Dermis blood vessel endothelial cell (primary cell): Measurements from ENCODE around the gene TAF1. TPM values are rescaled to one million over a fixed set of nuclear protein-coding genes. Genes with fewer than 3 reads are reported as not detected.
"Not testable (repeated sequence)": the region's sequence is repeated elsewhere in the genome, so short reads cannot be mapped to it uniquely, and the experiment has no call there.

ENCODE experiments used
- DNase-seq: peaks from one replicate; pipeline ENCODE4 v3.0.0; 2010
- total RNA-seq: library from RNA; depleted of rRNA; stranded (reverse); fragments of >200 nt; gene quantifications from 2 replicates; pipeline ENCODE4 v1.2.3, GENCODE V29; 2014

The TAF1 gene
- total RNA-seq, 1 donor from 2014 or later: 57.9 TPM

- not testable (repeated sequence) for DNase-seq
Measured at GRCh38 chrX:71513731-71514130, 147.6 kb downstream of the TAF1 start.

DNA sequence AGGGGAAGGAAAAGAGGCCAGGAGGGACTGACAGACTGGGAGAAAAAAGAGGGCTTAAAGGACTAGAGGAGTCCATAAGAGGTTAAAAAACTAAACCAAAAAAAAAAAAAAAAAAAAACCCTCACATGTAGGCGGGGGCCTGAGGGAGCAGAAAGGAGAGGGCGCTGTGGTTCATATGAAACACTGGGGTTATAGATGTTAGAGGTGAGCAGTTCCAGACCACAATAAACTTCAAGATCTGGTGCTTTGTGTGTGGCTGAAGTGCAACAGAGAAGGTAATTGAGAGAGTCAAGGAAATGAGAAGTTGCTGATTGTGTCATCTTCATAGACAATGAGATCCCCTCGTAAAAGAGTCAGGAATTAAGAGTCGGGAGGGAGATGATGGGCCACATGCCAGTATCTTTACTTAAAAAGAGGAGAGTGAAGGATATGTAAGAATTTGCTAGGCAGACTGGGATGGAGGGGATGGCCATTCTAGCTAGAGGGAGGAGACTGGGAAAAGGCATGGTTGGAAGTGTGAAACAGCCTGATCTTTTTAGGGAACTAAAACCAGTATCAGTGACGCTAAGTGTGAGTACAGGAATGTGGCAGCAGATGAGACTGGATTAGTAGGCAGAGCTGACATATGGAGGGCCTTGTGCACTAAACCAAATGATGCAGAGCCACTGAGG is 148.3 kb downstream of the TAF1 start:
- DNase-seq: no peak

- DNase-seq: no peak
Measured at GRCh38 chrX:71515038-71515396, 148.9 kb downstream of the TAF1 start.

Other genes starting within 250 kb of the TAF1 start
- gene MED12, start 247.8 kb upstream of the TAF1 start, total RNA-seq: 39.3 and 85.7 TPM in 2 replicates
- gene NLGN3, start 221.5 kb upstream of the TAF1 start, total RNA-seq: under 0.01 and 0.09 TPM in 2 replicates
- gene GJB1, start 143.1 kb upstream of the TAF1 start, total RNA-seq: not detected in 2 replicates
- gene ZMYM3, start 112.2 kb upstream of the TAF1 start, total RNA-seq: 13.8 and 25.9 TPM in 2 replicates
- gene NONO, start 82.7 kb upstream of the TAF1 start, total RNA-seq: 445 and 525 TPM in 2 replicates
- 1.3 and 2.0 TPM in 2 replicates for gene ITGB1BP2, start 64.6 kb upstream of the TAF1 start, total RNA-seq
- gene OGT, start 166.7 kb downstream of the TAF1 start, total RNA-seq: 92.8 and 149 TPM in 2 replicates
- gene GCNA, start 212.1 kb downstream of the TAF1 start, total RNA-seq: 1.6 and 3.2 TPM in 2 replicates